Ovary (tissue), 9 donors: ENCODE data around the gene WWTR1. TPM values are rescaled to one million over a fixed set of nuclear protein-coding genes. Genes with fewer than 3 reads are reported as not detected.

Source experiments
- DNase-seq, 5 donors: peaks; one replicate each; pipeline ENCODE4 v3.0.0-alpha.2; 2019 to 2020
- H3K27ac ChIP-seq, 2 donors: fragments of 200-600 bp; one replicate each; pipeline versions ENCODE4 v1.5.1 to v1.8.0; 2019 to 2022
- H3K27me3 ChIP-seq: fragments of 200-600 bp; one replicate; pipeline ENCODE4 v1.8.0; 2022
- H3K36me3 ChIP-seq: fragments of 200-600 bp; sonication (generic); one replicate; pipeline ENCODE4 v1.5.1; 2019
- H3K4me1 ChIP-seq: one replicate; pipeline ENCODE4 v1.8.1; 2013; ENCODE audit warnings: mild to moderate bottlenecking, moderate library complexity; ENCODE audit not compliant: insufficient read depth
- H3K4me3 ChIP-seq: fragments of 200-600 bp; sonication (generic); one replicate; pipeline ENCODE4 v1.5.1; 2017
- H3K9me3 ChIP-seq, 2 donors: fragments of 200-600 bp in 1 of 2; sonication (generic) in 1 of 2; one replicate each; pipeline versions ENCODE4 v1.5.1 to v1.8.1; 2013 to 2019; ENCODE audit warnings: mild to moderate bottlenecking in 1 of 2, moderate library complexity in 1 of 2
- CTCF ChIP-seq, 3 donors: fragments of 450-650 bp in 2 of 3; fragments of 200-600 bp in 1 of 3; IDR thresholded peaks; one replicate each; pipeline versions ENCODE4 v1.5.1 to v1.8.0; 2016 to 2022; ENCODE audit warnings: antibody characterized with exemption in 3 of 3, mild to moderate bottlenecking in 1 of 3
- EP300 ChIP-seq: sonication (generic); formaldehyde crosslinking; IDR thresholded peaks from one replicate; pipeline ENCODE4 v1.6.1; 2017; ENCODE audit warnings: antibody characterized with exemption
- POLR2A ChIP-seq: fragments of 450-650 bp; IDR thresholded peaks from one replicate; pipeline ENCODE4 v1.6.1; 2017; ENCODE audit warnings: antibody characterized with exemption, mild to moderate bottlenecking, moderate library complexity
- WGBS, 3 donors: extraction: QIAGEN DNeasy Blood & Tissue Kit in 1 of 3; methylation state at CpG; one replicate each; pipeline versions ENCODE4 v1.1.5 to v1.1.7; 2013 to 2017; 5-methylcytosine and 5-hydroxymethylcytosine counted together
- intact Hi-C, 4 donors: fragments of 100-400 bp; cut with DNase I; formaldehyde crosslinking; loops; one replicate each; pipeline versions ENCODE4 v1.11.0 to v1.15.1; 2022 to 2023
- polyA plus RNA-seq, 2 donors: library from polyadenylated mRNA; stranded (reverse); fragments of 200-250 nt in 1 of 2; fragments of 350-450 nt in 1 of 2; fragmentation: Illumina TruSeq in 1 of 2; extraction: RNeasy Lipid Tissue Mini Kit (QIAGEN cat#74804) in 1 of 2; gene quantifications; one replicate each; pipeline ENCODE4 v1.2.3, GENCODE V29; 2013 to 2014
- total RNA-seq, 7 donors: library from RNA; depleted of rRNA in 2 of 7; stranded (reverse); fragments of >200 nt in 2 of 7; fragmentation: NEBNext Ultra II Directional in 3 of 7; extraction: Animal tissue kit (Norgen Biotek cat#: 25700) in 3 of 7; gene quantifications; one replicate each; pipeline versions ENCODE4 v1.1.0 to v1.2.4, GENCODE V29; 2016 to 2023
- donor health status: DM: no; HTN: no; CAD: no; lungs with moderate emphysema.
- donor health status: DM: no; HTN: no; CAD: no.
- donor health status: Bipolar disorder and iron deficiency.
- donor health status: DM: yes; HTN: yes; CAD: no.
- donor health status: DM: no; HTN: no; CAD: no.
- donor health status: DM: yes; HTN: yes; CAD: no.

Gene WWTR1
- total and polyA plus RNA-seq, 9 donors = 65.4 to 160 (median 96.4) TPM

- H3K27me3 ChIP-seq = no peaks in the 10 kb centered on the region
- intact Hi-C loops = loop anchor here in 1 of 4 donors (5.0 kb wide), 1 partner anchor 46 kb away; the partner anchor contains the start of gene WWTR1
- peak overlapping the region in 1 of 2 donors; percentile 81 for H3K27ac ChIP-seq
- H3K4me1 ChIP-seq = peaks cover 11% of the 10 kb centered on the region
- H3K36me3 ChIP-seq = no peaks in the 10 kb centered on the region
- 31 to 33% (median 33%) methylated on average over 4 of the region's 4 CpGs for WGBS, 3 donors
- H3K9me3 ChIP-seq = no peaks in the 10 kb centered on the region
- peak in 1 of 5 donors; percentile 48 for DNase-seq
- TF ChIP-seq EP300 (no peak), POLR2A (no peak), CTCF (IDR thresholded peaks at IDR 0.05) (no peak)
- H3K4me3 ChIP-seq = no peak overlapping the region
These were observed 45.0 kb upstream of the WWTR1 start for GRCh38 chr3:149702691-149703441.

GRCh38 chr3:149701977-149702350, 44.1 kb upstream of the WWTR1 start:
- Histone ChIP-seq H3K9me3 (no peaks in the 10 kb centered on the region), H3K27ac (peak overlapping the region in 1 of 2 donors; percentile 81), H3K27me3 (no peaks in the 10 kb centered on the region), H3K4me3 (no peak overlapping the region), H3K4me1 (peaks cover 11% of the 10 kb centered on the region), H3K36me3 (no peaks in the 10 kb centered on the region)
- 93% methylated on average over 1 of the region's 1 CpG for WGBS, 3 donors
- TF ChIP-seq EP300 = no peak
- no peak for TF ChIP-seq CTCF (IDR thresholded peaks at IDR 0.05)
- no peak for TF ChIP-seq POLR2A
- DNase-seq = no peak
- intact Hi-C loops = loop anchor here in 1 of 4 donors (5.0 kb wide), 1 partner anchor 45 kb away; the partner anchor contains the start of gene WWTR1

- intact Hi-C loops = loop anchor here in 1 of 4 donors (5.0 kb wide), 1 partner anchor 44 kb away; the partner anchor contains the start of gene WWTR1
- H3K27ac ChIP-seq = peak overlapping the region in 1 of 2 donors; percentile 18
- TF ChIP-seq EP300 = no peak
- no peak for TF ChIP-seq POLR2A
- TF ChIP-seq CTCF (IDR thresholded peaks at IDR 0.05) = no peak
- peak in 2 of 5 donors; percentile 29 to 32 for DNase-seq
- H3K9me3 ChIP-seq = no peaks in the 10 kb centered on the region
- no peak overlapping the region for H3K4me3 ChIP-seq
- H3K4me1 ChIP-seq = peaks cover 11% of the 10 kb centered on the region
- H3K36me3 ChIP-seq = no peaks in the 10 kb centered on the region
- H3K27me3 ChIP-seq = no peaks in the 10 kb centered on the region
- WGBS, 3 donors = 54 to 84% (median 61%) methylated on average over 12 of the region's 12 CpGs
These were observed 43.6 kb upstream of the WWTR1 start for GRCh38 chr3:149701206-149701976.

- intact Hi-C loops = no loop called here
- TF ChIP-seq EP300 = no peak
- TF ChIP-seq POLR2A = no peak
- no peak for TF ChIP-seq CTCF (IDR thresholded peaks at IDR 0.05)
- WGBS, 3 donors = 90 to 94% (median 94%) methylated on average over 3 of the region's 3 CpGs
- no peaks in the 10 kb centered on the region for H3K4me1 ChIP-seq
- no peak overlapping the region for H3K4me3 ChIP-seq
- H3K36me3 ChIP-seq = no peaks in the 10 kb centered on the region
- no peaks in the 10 kb centered on the region for H3K27me3 ChIP-seq
- no peaks in the 10 kb centered on the region for H3K9me3 ChIP-seq
- H3K27ac ChIP-seq = no peak overlapping the region
- DNase-seq = no peak
These were observed 30.4 kb upstream of the WWTR1 start for GRCh38 chr3:149688122-149688757.
